GM21717 (cell line): ENCODE results near the gene SAE1.

Experiments
- ATAC-seq: cut with Tn5 transposase; IDR thresholded peaks from one replicate; pipeline ENCODE4 v1.9.1; 2021; ENCODE audit warnings: mild to moderate bottlenecking, moderate library complexity; ENCODE audit not compliant: unreplicated experiment

SAE1 gene

GRCh38 chr19:47158367-47158791, 27.7 kb downstream of the SAE1 start:
- ATAC-seq = no peak

GRCh38 chr19:47158879-47159503, 28.4 kb downstream of the SAE1 start:
- ATAC-seq = no peak

GRCh38 chr19:47161876-47162489, 31.3 kb downstream of the SAE1 start:
- ATAC-seq = no peak

- ATAC-seq = no peak
These were observed 37.4 kb downstream of the SAE1 start for GRCh38 chr19:47168065-47168464.

GRCh38 chr19:47172666-47173455, 42.2 kb downstream of the SAE1 start:
- no peak for ATAC-seq

- ATAC-seq = no peak
These were observed 45.5 kb downstream of the SAE1 start for GRCh38 chr19:47176071-47176626.

- ATAC-seq = no peak
These were observed 46.0 kb downstream of the SAE1 start for GRCh38 chr19:47176627-47177090.

GRCh38 chr19:47179653-47180310, 49.1 kb downstream of the SAE1 start:
- no peak for ATAC-seq

GRCh38 chr19:47183601-47184000, 53.0 kb downstream of the SAE1 start:
- no peak for ATAC-seq

- peak; percentile 73 for ATAC-seq
These were observed 56.1 kb downstream of the SAE1 start for GRCh38 chr19:47186446-47187334.

- no peak for ATAC-seq
These were observed 56.7 kb downstream of the SAE1 start for GRCh38 chr19:47187335-47187655.

GRCh38 chr19:47187797-47188196, 57.2 kb downstream of the SAE1 start:
- ATAC-seq = no peak

GRCh38 chr19:47188507-47189033, 57.9 kb downstream of the SAE1 start:
- ATAC-seq = no peak

- no peak for ATAC-seq
These were observed 59.6 kb downstream of the SAE1 start for GRCh38 chr19:47190167-47190727.

GRCh38 chr19:47195434-47195833, 64.8 kb downstream of the SAE1 start:
- ATAC-seq = no peak

GRCh38 chr19:47197141-47197540, 66.5 kb downstream of the SAE1 start:
- no peak for ATAC-seq

- no peak for ATAC-seq
These were observed 69.9 kb downstream of the SAE1 start for GRCh38 chr19:47200530-47200929.

- no peak for ATAC-seq
These were observed 72.6 kb downstream of the SAE1 start for GRCh38 chr19:47203254-47203653.

GRCh38 chr19:47209319-47210179, 78.9 kb downstream of the SAE1 start:
- no peak for ATAC-seq
